GM19043 (cell line): ENCODE data around the gene CALHM6.
"Not testable (repeated sequence)": the region's sequence is repeated elsewhere in the genome, so short reads cannot be mapped to it uniquely, and the experiment has no call there.

ENCODE experiments used
- ATAC-seq: cut with Tn5 transposase; IDR thresholded peaks from one replicate; pipeline ENCODE4 v1.9.1; 2021; ENCODE audit warnings: low read depth; ENCODE audit not compliant: unreplicated experiment

Gene CALHM6

DNA sequence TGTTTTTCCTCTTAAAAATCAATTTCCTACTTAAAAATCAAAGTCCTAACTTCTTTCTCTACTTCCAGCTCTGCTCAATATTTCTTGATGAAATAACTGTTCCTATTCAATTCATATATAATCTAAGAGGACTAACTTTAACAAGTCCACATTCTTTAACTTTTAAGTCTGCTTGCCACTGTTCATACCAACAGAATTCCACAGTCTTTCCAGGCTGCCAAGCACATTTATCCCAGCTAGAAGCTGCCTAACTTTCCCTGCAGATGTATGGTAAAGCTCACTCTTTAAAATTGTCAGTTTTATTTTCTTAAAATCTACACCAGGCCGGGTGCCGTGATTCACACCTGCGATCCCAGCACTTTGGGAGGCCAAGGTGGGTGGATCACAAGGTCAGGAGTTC, 11.5 kb downstream of the CALHM6 start:
- no peak for ATAC-seq

DNA sequence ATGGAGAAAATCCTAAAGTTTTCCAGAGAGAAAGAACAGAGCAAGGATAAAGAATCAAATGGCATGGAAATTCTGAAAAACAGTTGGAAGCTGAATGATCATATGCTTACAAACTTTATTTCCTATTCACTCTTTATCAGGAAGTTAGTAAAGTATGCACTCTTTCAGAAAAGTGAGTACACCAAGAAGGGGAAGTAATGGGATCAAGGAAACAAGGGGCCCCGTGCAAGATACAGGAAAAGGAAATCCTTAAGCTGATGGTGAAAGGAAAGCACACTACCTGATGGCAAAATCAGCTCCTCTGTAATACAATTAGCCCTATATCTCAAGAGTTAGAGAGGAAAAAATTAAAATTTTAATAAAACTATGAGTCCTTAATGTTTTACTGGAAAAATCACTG, 14.0 kb downstream of the CALHM6 start:
- ATAC-seq, result no peak

DNA sequence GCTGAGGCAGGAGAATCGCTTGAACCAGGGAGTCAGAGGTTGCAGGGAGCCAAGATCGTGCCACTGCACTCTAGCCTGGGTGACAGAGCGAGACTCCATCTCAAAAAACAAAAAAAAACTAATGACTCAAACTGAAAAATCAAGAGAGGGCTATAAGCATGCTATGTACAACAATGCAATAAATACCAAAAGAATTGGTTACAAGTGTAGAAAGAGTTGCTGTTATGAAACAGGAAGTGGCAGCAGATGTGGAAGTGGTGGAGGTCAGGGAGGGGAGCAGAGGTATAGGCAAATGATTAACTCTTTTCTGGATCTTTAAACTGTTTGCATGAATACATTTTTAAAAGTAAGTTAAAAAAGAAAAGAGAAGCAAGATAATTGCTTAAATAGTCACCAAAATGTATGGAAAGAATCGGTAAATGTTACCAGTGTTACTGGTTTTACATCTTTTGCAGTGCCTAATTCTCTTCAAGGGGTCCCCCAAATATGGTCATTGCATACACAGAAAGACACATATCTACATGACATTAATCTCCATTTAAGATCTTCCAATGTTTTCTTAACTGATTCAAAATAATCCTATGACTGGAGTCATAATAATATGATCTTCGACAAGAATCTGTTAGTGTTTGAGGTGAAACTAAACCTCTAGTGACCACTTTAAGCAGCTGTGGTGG, 15.0 kb downstream of the CALHM6 start:
- peak; percentile 100 for ATAC-seq

DNA sequence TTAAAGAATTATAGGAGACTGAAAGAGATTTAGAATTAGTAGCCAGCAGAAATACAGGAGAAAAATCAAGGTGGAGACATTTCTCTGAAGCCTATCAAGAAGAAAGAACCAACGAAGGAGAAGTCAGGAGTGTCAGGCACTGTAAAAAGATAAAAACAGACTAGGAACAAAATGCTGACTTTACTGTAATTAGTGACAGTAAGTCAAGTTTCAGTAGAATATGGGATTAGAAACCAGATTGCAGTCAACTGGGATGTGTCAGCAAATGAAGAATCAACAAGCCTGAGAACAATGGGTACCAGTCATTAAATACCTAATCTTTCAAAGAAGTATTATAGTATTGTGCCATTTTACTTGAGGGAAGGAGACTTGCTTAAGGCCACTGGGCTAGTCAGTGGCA, 21.6 kb downstream of the CALHM6 start:
- ATAC-seq, result no peak

DNA sequence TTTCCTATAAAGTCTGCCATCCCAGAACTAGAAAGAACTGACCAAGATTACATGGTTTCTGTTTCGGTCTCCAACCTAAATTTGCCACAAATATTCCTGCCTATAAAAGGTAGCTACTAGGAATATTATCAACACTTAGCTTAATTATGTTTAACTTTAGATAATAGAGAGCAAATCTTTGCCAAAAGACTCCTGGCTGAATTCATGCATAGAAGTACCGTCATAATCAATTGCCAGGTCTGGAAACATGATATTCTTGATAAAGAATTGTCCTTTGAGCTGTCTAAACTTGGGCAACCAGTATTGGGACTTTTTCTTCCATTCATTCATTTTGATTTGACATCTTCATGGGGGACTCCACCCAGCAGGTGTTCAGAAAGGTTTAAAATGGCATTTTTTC, 22.4 kb downstream of the CALHM6 start:
- ATAC-seq, result no peak

DNA sequence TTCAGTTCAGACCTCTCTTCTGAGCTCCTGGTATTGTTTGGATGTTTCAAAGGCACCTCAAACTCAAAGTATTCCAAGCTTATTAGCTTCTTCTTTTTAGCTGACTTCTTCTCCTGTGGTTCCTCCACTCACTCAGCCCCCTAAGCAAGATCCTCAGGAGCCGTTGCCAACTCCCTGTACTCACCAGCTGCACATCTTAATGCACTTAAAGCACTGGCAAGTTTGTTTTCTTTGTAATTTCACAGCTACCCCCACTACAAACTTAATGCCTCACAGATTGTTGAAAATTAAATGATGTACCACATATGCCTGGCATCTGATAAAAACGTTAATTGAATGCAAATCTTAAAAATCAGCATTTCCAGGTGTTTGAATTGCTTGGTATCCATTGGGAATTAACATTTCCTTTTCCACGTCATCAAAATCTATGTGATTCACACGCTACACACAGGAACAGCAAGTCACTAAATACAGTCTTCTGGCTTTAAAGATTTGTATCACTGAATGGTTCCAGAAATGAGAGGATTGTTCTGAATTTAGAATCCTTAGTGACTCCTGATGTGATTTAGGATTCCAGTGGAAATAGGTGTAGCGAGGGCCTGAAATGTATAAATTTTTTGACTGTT, 24.5 kb downstream of the CALHM6 start:
- no peak for ATAC-seq

DNA sequence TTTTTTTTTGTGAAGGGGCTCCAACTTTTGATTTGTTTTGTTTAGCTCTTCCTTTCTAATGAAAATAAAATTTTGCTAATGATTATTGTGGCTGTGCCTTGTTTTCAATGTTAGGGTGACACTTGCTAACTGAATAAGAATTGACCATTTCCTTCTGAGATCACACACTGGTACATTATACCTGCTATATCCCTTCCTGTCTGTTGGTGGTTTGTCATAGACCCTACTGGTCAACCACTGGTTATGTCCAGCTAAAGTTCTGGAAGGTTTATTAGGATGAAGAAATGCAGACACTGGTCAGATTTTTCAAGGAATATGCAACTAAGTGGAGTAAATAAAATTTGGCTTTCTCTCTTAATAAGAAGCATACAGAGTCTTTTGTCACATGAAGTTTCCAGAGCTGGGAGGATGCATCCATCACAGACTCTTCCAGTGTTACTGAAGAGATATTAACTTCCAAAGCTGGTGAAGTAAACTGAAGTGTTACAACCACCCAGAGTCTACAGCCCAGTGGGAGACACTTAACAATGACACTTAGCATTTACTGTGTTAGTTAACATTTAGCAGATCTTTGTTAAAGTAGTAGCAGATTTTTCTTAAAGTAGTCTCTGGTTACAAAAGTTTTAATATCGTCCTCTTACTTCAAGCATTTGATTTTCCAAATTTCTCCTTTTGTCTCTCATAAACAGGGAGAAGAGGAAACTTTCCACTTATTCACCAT, 30.6 kb downstream of the CALHM6 start:
- ATAC-seq, result no peak

DNA sequence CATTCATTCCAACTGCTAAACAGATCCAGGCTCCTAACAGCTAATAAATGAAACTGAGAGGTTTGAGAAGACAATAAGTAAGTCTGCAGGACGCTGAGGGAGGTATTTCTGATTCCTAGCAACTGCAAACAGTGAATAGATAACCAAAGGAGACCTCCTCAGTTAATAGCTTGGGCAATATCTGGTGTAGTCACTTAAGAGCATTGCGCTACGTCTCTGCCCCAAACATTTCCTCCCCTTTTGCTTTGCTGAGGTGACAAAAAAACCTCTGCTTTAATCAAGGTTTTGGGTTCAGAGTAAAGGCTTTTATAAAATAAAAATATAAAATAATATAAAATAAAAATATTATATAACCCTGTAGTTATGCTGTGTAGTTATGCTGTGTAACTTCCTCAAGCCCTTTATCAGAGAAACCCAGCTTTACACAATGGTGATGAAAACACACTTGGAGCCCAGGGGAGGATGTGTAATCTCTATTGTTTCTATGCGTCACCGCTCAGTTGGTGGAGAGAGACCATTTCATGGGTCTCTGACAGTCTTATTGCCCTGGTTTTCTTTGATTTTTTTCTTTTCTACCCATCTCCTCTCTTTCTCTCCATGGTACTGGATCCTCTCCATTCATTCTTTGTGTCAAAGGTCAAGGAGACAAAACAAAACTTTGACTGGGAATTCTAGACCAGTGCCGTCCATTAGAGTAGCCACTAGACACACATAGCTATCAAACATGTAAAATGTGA, 31.3 kb downstream of the CALHM6 start:
- ATAC-seq, result no peak

DNA sequence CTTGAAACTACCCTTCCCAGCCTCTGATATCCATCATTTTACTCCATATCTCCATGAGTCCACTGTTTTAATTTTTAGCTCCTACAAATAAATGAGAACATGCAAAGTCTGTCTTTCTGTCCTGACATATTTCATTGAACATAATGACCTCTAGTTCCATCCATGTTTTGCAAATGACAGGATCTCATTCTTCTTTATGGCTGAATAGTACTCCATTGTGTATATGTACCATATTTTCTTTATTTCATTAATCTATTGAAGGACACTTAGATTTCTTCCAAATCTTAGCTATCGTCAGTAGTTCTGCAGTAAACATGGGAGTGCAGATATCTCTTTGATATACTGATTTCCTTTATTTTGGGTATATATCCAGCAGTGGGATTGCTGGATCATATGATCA, 34.0 kb downstream of the CALHM6 start:
- not testable (repeated sequence) for ATAC-seq

DNA sequence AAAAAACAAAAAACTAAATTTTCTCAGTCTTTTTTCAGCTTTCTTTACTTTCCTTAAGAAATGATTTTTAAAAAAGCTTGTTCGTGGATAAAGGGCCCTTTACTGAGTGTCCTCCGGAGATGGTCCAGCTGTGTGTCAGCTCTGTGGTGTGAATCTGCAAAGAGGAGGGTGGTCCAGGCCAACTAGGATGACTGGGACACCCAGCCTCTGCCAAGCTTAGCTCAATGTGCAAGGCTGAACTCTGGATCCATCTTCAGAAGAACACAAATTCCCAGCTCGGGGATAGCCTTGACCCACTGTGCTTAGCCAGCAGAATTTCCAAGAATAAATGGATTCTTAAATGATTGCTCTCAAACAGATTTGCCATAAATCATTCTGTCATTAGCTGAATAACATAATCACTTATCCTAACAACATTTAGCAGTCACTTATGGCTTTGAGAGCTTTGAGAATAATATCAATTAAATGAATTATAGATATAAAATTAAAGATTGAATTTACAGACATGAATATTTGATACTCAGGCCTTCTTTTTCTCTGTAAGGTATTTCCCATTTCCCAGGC, 36.0 kb downstream of the CALHM6 start:
- no peak for ATAC-seq

DNA sequence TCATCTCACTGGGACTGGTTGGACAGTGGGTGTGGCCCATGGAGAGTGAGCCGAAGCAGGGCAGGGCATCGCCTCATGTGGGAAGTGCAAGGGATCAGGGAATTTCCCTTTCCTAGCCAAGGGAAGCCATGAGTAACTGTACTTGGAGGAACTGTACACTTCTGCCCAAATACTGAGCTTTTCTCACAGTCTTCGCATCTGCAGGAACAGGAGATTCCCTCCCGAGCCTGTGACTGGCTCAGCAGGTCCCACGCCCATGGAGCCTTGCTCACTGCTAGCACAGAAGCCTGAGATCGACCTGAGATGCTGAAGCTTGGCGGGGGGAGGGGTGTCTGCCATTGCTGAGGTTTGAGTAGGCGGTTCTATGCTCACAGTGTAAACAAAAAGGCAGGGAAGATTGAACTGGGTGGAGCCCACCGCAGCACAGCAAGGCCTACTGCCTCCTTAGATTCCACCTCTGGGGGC, 39.8 kb downstream of the CALHM6 start:
- no peak for ATAC-seq

DNA sequence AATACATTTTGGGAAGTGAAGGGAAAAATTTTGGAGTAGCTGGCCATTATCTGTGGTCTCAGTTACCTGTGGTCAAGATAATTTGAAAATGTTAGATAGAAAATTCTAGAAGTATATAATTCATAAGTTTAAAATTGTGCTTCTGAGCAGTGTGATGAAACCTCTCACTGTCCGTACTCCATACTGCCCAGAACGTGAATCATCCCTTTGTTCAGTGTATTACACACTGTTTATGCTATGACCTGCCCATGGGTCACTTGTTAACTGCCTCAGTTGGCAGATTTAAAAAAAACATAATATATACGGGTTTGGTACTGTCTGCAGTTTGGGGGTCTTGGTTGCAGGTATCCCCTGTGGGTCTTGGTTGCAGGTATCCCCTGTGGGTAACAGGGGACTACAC, 46.1 kb downstream of the CALHM6 start:
- ATAC-seq, result no peak

DNA sequence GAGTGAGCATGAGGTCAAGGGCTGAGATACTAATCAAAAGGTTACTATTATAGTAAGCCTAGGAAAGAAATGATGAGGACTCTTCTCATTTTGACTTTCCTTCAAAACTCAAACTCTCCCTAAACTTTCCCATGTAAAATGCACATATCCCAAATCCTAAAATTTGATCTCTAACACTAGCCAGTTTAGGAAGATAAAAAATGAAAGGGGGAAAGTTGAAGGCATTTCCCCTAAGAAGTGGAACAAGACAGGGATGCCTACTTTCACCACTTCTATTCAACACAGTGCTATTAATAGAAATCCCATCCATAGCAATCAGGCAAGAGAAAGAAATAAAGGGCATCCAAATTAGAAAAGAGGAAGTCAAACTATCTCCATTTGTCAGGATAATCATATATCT, 47.4 kb downstream of the CALHM6 start:
- no peak for ATAC-seq

DNA sequence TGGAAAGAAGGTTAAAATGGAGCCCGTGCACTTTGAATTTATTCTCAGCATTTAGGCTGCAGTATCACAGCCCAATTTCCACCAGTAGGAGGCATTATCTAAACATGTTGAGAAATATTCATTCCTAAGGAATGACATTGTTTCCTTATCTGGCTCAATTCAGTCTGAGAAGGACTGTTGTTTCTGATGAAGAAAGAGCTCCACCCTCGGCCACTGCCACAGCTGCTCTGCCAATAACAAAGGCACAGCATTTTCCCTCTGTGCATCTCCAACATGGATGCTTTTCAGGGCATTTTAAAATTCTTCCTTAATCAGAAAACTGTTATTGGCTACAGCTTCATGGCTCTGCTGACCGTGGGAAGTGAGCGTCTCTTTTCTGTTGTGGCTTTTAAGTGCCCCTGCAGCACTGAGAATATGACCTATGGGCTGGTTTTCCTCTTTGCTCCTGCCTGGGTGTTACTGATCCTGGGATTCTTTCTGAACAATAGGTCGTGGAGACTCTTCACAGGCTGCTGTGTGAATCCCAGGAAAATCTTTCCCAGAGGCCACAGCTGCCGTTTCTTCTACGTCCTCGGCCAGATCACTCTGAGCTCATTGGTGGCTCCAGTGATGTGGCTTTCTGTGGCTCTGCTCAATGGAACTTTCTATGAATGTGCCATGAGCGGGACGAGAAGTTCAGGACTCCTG, 50.4 kb downstream of the CALHM6 start, which contains the start of gene CALHM5:
TSS of gene CALHM5 (plus strand) at position 216 of the 687 bp plus-strand sequence. CDS start at position 274, 58 bp downstream.
- no peak for ATAC-seq

DNA sequence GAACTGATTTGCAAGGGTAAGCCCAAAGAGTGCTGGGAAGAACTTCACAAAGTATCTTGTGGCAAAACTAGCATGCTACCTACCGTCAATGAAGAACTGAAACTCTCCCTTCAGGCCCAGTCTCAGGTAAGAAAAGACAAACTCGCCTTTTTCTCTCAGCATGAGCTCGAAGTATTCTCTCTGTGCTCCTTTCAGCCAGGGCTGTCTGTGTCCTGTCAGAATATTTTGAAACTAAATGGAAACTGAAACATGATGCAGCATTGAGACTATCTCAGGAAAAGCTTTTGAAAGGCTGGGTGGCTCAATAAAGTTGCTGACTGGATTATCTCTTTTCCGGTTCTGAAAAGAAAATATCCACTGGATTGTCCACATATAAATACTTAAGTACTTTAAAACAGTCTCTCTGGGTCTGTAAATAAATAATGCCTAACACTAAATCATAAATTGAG, 51.0 kb downstream of the CALHM6 start:
- ATAC-seq, result peak; percentile 79

DNA sequence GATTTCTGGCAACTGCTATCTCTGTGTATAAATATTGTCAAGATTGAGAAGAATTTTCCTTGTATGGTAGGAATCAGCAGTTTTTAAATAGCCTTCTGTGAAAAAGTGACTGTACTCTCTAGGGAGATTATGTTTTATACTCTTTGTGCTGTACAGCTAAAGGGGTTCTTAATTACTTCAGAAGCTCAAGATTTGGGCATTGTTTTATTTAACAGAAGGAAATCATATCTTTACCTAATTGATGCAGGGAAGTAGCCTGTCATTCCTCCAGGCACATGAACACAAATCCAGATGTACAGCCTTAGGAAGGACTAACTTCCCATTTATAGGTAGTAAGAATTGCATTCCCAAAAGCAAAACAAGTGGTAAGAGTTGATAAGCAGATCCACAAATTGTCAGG, 51.6 kb downstream of the CALHM6 start:
- no peak for ATAC-seq
